ENCODE measurements around the gene DOCK8. TPM values are rescaled to one million over a fixed set of nuclear protein-coding genes. Genes with fewer than 3 reads are reported as not detected.

Gene DOCK8
- total RNA-seq, 1 experiment from 2014 or later = 1.4 TPM

- Mint-ChIP-seq H3K27ac (no peak overlapping the region), H3K36me3 (ENCODE audit: insufficient read depth in 1 of 3, low read depth in 3 of 3) (no peaks in the 10 kb centered on the region), H3K27me3 (ENCODE audit: low read depth) (no peaks in the 10 kb centered on the region), H3K9me3 (no peaks in the 10 kb centered on the region), H3K4me1 (peaks cover 4 to 9% of the 10 kb centered on the region in 2 experiments; a peak in 3 of 4 replicates), H3K4me3 (no peak overlapping the region)
- Histone ChIP-seq H4K5ac (ENCODE audit: insufficient read length, low read depth, low read length) (no peak overlapping the region), H2BK120ac (ENCODE audit: low read depth, low read length, poor library complexity, severe bottlenecking) (no peak overlapping the region), H3K4me1 (ENCODE audit: insufficient read depth, low read length) (peaks cover 3% of the 10 kb centered on the region; the same call in 1 of the 2 replicates), H3K79me1 (ENCODE audit: insufficient read depth, low read depth, low read length, poor library complexity, severe bottlenecking) (no peaks in the 10 kb centered on the region), H3K4ac (ENCODE audit: low read depth, low read length) (no peak overlapping the region), H2BK5ac (ENCODE audit: insufficient read length, low read length) (no peak overlapping the region), H3T11ph (ENCODE audit: low read length) (no peak overlapping the region), H3K23ac (ENCODE audit: insufficient read length, low read depth, low read length) (no peak overlapping the region), H3K27me3 (ENCODE audit: insufficient read depth, low read length) (no peaks in the 10 kb centered on the region), H3K14ac (ENCODE audit: insufficient read depth, low read length) (no peak overlapping the region), H2BK12ac (ENCODE audit: insufficient read length, low read depth, low read length) (no peak overlapping the region), H2BK15ac (ENCODE audit: low read depth, low read length) (no peak overlapping the region), H2AK5ac (ENCODE audit: insufficient read length, low read length) (no peak overlapping the region), H3K4me2 (ENCODE audit: insufficient read depth, insufficient read length, low read length) (no peak overlapping the region), H4K8ac (replicated peaks; ENCODE audit: insufficient read length, low read depth, low read length) (no peak overlapping the region), H4K91ac (ENCODE audit: insufficient read length, low read depth, low read length) (no peak overlapping the region), H3K9ac (ENCODE audit: extremely low read depth, insufficient read length, low read length) (no peak overlapping the region), H3K79me2 (ENCODE audit: insufficient read depth, low read length) (no peaks in the 10 kb centered on the region), H3K56ac (ENCODE audit: insufficient read length, low read depth, low read length) (no peak overlapping the region), H3K27ac (ENCODE audit: insufficient read length, low read depth, low read length) (no peak overlapping the region), H4K20me1 (ENCODE audit: control insufficient read depth, insufficient read depth, insufficient read length) (no peaks in the 10 kb centered on the region), H2AFZ (ENCODE audit: low read length) (no peak overlapping the region), H3K18ac (ENCODE audit: insufficient read length, low read depth, low read length) (no peak overlapping the region), H3K23me2 (ENCODE audit: insufficient read length, low read depth, low read length, poor library complexity, severe bottlenecking) (no peaks in the 10 kb centered on the region), H3K9me3 (ENCODE audit: control insufficient read depth, low read depth, low read length) (no peaks in the 10 kb centered on the region), H2BK20ac (ENCODE audit: low read depth, low read length, poor library complexity, severe bottlenecking) (no peak overlapping the region)
- no peak for TF ChIP-seq CTCF (conservative IDR thresholded peaks at IDR 0.05)
- WGBS (ENCODE audit: extremely low coverage, insufficient read length, low lambda C conversion rate) = no CpG with 5 or more reads among the region's 1 CpG
- DNase-seq = no peak
Observed at GRCh38 chr9:462606-463005, 247.9 kb downstream of the DOCK8 start.
